Activated CD8-positive, alpha-beta memory T cell treated with anti-CD3 and anti-CD28 coated beads, Interleukin-2, amount 50 U/mL, for 24 hours (primary cell): ENCODE measurements around the gene GNAO1.

Experiments used
- DNase-seq: peaks from one replicate; pipeline ENCODE4 v3.0.0-alpha.2; 2020; ENCODE audit errors: extremely low read depth

The GNAO1 gene

DNA sequence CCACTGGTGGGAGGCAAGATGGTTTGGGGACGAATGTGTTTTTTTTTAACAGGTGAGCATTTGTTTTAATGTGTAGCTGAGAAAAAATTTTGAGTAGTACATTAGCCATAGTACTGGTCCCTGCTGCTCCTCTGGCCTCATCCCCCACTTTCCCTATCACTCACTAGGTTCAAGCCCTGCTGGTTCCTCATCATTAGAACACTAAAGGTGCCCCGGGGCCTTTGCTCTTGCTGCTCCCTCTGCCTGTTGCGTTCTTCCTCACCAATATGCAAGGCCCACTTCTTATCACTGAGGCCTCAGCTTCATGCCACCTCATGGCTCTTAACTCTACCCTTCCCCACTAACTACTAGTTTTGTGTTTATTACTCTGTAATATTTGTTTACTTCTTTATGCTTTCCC, 74.5 kb downstream of the GNAO1 start:
- DNase-seq: no peak

DNA sequence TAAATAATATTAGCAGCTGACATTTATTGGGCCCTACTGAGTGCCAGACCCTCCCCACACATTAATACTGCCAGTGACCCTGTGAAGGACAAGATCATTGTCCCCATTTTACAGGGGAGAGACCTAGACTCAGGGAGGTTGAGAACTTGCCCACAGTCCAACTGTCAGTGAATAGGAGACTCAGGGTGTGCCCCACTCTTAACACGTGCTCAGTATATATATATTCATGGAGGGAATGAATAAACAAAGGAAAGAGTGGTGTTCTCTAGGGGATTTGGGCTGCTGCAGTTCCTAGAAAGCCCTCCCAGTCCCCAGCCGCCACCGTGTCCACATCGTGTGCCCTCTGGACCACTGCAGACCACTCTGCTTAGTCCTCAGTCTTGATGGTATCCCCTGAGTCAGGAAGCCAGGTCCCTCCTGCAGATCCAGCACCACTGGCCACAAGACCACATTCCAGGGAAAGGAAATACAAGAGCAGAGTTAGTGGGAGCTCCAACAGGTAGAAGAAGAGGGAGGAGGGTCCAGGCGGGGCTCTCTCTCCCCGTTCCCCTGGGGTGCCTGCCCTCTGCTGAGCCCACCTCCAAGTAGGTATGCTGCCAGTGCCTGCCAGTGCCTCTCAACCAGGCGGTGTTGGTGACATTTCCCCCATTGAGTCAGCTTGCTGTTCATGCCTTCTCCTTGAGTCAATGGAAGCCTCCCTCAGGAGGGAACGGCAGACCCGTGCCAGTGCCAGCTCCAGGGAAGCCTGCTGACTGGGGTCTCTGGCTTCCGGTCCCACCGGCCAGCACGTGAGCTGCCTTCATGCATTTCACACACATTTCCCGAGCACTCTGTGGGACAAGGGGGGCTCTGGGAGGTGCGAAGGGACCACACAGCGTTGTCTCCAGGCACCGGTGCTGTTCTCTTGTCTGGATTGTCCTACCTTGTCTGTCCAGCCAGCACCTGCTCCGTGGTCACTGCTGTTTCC, 75.6 kb downstream of the GNAO1 start:
- DNase-seq: no peak

DNA sequence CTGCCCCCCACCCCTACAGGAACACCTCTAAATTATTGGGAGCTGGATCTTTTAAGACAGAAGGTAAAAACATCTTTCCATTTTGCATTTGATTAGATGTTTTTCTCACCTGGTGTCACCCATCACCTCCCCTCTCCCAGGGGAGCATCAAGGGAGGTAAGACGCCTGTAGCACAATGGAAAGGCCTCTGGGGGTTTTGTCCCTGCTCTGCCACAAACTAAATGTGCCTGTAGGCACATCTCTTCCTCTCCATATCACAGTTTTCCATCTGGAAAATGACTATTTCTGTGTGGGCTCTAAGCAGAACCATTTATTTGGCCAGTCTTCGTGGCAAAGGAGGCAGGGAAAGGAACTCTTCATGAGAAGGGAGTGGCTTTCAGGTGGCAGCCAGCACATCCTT, 76.6 kb downstream of the GNAO1 start:
- no peak for DNase-seq

DNA sequence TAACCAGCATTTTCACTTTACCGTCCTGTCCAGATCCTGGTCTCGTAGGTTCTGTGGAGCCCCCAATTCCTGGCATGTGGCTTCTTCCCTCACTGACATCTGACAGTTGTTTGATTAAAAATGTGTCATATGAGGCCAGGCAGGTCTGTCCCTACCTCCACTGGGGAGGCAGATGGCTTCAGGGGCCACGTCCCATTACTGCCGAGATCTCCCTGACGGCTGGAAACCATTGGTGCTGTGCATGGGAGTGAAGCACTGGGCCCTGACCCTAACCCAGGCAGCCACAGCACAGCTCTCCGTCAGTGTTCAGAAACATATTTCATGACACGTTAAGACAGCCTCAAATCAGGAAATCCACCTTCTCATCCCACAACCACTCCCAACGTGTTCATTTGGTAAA, 77.5 kb downstream of the GNAO1 start:
- no peak for DNase-seq

DNA sequence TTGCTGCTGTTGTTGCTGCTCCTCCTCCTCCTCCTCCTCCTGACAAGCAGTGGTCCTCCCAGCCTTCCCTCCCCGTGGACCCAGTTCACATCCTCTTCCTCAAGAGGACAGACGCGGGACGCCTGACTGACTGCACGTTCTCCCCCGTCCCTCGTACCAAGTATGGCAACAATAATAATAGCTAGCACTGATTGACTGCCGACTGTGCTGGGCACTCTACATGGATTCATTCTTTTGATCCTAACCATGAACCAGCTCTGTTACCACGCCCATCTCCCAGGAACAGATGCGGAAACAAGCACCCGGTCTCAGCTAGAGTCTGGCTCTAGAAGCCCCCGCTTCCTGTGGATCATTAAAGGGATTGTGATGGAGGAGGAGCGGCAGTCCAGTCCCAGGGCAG, 78.0 kb downstream of the GNAO1 start:
- no peak for DNase-seq

DNA sequence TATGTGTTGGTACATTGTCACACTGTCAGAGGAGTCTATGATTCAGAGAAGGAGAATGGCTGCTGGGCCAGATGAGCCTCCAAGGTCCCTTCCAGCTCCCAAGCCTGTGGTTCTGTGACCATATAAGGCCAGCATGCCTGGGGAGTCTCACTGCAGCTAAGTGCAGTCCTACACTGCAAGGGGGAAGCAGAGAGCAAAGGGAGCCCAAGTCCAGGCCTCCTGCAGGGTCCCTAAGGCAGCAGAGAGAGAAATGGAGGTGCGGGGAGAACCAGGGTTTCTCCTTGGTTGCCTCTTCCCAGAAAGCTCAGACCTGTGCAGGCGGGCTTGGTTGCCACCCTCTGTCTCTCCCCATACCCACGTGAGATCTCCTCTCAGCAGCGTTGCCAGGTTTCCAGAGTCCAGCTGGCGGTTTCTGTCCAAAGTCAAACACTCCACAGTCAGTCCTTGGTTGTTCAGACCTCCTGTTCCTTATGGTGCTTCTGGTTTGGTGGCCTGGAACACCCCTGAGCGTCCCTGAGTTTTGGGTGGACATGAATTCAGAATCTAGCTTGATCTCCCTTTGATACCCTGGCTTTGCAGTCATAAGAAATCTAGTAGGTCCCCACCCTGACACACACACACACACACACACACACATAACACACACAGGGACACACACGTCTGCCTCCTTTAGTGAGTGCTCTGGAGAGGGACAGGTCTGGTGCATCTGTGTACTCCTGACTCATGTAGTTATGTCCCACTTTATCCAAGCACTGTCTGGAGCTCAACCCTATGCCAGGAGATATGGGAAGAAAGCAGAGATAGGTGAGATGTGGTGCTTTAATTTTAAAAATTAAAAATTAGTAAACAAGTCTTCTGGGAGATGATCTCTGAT, 78.8 kb downstream of the GNAO1 start:
- DNase-seq: no peak

DNA sequence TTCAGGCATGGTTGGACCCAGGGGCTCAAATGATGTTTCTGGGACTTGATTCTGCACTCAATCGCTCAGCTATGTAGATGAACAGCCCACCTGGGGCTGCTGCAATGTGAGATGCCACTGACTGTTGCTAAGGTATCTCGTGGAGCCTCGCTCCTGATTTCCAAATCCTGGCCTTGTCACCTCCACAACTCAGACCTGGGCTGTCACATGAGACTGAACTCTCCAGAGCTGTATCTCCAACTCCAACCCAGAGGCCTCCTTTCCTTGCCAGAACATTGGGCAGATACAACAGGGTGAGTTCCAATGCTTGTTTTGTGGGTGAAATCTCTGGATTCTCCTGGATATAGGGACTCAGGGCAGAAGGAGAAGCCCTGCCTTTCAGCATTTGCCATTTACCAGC, 79.5 kb downstream of the GNAO1 start:
- DNase-seq: no peak

DNA sequence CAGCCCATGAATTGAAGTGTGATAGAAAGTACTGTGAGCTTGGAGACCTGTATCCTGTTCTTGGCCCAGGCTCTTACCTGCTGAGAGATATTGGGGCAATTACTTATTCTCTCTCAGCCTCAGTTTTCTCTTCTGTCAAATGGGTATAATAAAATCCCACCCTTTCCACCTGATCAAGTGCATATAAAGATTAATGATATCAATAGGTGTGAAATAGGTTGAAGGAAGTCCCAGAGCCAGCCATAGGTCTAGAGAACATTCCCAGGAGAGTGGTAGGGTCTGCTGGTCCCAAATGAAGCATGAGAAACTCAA, 81.2 kb downstream of the GNAO1 start:
- no peak for DNase-seq

DNA sequence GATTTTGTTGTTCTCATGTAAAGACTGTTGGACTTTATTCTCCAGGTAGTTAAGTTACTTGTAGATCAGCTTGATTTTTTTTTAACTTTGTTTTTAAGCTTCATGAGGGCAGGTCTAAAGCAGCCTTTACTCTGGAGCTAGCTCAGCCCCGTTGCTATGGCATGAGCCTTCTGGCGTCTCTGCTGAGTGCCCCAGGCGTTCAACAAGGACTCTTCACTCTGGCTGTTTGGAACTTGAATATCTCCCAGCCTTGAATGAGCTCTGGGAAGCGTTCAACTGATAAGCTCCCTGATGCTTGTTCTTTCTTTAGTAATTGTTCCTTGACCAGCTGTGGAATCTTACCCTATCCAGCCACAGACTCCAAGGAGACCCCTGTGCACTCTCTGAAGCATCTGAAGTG, 82.3 kb downstream of the GNAO1 start:
- DNase-seq: no peak

DNA sequence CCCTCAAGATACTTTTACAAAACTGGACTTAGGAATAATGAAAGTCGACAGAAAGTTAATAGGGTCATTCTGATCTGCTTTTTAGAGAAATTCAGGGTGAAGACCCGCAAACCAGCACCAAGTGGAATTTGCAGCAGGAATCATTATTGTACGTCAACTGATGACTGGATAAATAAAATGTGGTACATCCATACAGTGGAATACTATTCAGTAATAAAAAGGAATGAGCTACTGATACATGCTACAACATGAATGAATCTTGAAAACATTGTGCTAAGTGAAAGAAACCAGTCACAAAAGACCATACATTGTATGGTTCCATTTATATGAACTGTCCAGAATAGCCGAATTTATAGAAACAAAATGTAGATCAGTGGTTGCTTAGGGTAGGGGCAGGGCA, 83.1 kb downstream of the GNAO1 start:
- DNase-seq: no peak

DNA sequence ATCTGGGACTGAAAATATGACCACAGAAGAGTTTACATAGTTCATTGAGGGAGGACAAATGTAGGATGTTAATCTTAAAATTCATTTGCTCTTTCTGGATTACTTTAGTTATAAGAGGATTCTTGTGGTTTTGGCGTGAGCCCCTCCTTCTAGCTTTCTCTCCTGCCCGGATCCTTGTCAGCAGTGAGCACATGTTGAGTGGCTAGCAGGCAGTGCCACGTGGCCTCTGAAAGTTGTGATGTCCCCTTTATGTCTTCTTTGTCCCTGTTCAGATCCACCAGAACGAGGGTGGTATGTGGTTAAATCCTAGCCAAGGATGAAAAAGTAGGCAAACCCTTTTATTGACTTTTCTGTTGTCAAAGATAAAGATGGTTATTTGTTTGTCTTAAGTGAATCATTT, 83.8 kb downstream of the GNAO1 start:
- DNase-seq: no peak

DNA sequence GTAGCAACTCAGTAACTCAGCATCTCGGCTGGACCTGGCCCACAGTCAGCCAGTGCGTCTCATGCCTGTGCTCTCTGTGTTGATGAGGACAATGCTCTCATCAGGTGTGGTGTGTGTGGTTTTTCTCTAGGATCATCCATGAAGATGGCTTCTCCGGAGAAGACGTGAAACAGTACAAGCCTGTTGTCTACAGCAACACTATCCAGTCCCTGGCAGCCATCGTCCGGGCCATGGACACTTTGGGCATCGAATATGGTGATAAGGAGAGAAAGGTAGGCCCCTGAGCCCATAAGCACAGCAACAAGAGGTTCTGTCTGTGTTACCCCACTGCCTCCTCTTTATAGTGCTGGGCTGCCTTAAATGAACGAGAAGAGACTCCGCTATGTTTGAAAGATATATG, 84.5 kb downstream of the GNAO1 start:
- DNase-seq: no peak

DNA sequence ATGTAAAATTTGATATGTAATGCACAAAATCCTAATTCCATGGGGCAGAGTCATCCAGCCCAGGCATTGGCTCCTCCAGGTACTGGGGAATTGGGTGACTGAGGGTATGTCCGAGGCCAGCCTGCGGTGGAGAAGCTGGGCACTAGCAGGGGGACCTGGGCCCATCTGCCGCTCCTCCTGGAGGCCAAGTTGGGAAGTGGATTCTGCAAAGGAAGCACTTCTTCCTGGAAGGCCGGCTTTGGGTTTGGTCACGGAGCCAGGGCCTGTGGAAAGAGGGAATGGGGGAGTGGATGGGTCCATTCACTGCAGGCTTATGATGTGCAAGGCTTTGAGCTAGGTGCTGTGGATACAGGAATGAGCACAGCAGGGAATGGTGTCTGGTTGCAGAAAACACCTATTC, 85.8 kb downstream of the GNAO1 start:
- no peak for DNase-seq

DNA sequence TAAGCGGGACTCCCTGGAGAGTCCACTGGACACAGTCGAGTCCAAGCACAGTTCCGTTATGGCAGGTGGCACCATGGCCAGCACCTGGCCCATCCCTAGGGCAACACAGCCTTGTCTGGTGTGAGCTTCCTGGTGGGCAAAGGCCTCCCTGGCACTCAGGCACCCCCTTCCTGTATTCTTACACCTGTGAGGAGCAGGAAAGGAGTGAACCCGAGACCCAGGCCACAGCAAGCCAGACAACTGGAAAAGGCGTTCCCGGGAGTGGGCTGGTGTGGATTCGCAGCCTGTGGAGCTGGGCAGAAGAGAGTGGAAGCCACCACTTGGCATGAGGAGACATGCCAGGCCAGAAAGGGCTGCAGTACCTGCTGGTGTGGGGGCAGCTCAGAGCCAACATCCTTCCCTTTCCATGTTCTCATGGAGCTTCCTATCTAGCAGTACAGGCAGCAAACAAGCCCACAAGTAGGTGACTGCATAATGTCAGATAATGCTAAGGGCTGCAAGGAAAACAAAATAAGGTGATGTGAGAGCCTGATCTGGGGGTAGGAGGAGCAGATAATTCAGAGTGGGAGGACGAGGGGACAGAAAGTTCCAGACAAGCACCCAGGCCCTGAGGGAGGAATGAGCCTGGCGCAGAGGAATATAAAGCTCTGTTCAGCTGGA, 87.0 kb downstream of the GNAO1 start:
- DNase-seq: no peak

DNA sequence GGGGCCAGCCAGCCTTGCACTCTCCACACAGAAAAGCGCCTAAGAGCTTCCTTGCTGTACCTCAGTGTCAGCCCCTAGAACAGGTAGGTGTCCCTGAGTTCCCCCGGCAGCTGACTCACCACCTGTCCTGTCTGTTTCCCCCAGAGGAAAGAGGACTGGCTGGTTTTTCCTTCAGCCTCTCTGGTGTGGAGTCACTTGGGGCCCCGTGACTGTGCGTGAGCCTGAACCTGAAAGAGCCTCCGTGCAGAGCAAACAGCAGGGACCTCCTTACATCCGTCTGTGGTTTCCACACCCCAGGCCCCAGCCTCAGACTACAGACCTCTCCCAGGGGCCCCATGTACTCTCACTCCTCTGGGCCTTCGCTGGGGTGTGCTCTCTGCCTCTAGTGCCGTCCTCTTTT, 87.8 kb downstream of the GNAO1 start:
- peak; percentile 34 for DNase-seq

DNA sequence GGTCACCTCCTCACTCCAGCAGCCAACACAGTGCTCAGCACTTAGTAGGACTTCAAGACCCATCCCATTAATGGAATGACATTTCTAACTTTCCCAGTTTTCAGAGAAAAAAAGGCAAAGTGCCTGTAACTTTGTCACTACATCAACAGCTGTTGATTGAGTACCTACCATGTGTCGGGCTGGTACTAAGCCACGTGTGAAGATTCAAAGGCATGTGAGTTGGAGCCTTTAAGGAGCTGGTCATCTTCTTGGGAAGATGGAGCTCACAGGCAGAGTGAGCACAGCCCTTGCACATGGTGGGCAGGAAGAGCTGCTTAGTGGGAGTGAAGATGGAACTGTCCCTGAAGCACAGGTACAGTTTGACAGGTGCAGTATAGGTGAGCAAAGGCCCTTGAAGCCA, 88.6 kb downstream of the GNAO1 start:
- no peak for DNase-seq

DNA sequence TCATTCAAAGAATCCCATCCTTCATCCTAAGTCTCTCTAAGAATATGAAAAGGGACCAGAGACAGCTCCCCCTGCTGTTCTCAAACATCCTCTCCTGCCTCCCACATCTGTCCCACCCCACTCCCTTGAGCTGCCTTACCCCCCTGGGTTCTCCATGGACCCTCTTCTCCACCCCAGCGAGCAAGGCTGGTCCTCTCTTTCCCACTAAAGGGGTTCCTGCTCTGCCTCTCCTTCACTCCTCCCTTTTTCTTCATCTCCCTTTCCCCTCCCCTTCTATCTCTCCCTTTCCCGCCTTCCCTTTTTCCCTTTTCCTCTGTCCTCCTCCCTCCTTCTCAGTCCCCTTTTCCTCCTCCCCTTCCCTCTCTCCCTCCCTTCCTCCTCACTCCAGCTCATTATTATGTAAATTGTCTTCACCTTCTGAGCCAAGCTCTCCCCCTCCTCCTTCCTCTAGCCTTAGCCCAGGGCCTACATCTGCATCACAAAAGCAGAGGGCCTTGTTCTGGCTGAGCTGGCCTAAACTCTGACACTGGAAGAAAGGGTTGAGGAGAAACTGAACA, 90.0 kb downstream of the GNAO1 start:
- DNase-seq: no peak

DNA sequence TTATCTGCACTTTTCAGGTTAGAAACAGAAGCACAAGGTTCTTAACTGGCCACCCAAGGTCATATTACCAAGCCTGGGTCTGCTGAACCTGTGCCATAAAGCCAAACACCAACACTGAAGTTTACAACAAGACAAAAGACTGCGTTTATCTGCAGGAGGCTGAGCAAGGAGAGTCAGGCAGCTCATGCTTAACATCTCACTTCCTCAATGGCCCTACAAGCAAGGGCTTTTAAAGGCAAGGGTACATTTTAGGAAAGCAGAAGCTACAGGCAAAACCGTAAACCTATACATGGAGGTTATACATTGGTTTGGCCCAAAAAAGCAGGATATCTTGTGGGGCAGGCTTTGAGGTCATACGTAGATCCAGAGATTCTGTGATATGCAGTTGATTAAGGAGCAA, 91.2 kb downstream of the GNAO1 start:
- DNase-seq: no peak

DNA sequence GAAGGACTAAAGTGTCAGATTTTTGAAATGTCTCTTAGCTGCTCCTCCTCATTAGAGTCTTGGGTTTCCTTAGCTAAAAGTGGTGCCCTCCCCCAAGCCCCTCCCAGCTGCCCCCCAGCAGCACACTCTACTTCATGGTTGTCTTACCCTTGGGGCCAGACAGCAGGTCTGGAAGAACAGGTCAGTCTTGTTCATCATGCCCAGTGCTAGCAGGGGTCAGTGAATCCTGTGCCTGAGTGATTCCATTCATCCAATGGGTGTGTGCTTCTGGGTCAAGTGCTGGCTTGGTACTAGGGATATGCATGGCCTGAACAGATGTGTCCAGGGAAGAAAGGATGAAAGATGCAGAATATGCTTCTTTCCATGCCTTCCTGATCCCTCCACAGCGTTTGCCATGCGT, 93.2 kb downstream of the GNAO1 start:
- DNase-seq: no peak

DNA sequence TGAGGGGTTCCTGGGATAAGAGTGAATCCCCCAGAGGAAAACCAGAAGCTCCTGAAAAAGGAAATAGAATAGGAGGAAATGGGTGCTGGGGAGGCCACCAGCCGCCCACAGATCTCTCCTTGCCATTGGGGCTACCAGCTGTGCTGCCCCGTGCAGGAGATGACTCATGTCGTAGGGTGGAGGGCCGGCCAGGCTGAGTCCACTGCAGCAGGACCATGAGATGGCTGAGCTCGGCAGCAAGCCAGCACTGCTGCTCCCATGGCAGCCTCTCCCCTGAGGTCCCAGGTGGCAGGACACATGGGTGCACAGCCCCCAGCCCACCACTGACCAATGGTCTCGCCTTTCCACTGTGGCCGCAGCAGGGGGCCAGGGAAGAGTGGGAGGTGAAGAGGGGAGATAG, 95.5 kb downstream of the GNAO1 start:
- DNase-seq: no peak

DNA sequence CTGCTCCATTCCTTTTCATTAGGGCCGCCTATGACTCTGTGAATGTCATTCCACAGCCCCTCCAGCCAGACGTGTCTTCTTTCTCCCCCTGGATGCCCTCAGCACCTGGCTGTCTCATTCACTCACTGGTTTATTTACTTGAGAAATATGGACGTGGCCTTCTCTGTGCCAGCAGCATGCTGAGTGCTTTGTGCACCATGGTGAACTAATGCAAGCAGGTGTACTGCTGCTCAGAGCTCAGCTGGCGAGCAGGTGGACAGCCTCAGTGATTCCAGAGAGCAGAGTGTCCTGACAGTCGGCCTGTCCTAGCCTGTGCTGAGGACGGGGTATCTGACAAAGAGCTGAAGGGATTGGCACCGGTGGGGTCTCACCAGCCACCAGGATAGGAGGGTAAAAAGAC, 96.7 kb downstream of the GNAO1 start:
- no peak for DNase-seq

DNA sequence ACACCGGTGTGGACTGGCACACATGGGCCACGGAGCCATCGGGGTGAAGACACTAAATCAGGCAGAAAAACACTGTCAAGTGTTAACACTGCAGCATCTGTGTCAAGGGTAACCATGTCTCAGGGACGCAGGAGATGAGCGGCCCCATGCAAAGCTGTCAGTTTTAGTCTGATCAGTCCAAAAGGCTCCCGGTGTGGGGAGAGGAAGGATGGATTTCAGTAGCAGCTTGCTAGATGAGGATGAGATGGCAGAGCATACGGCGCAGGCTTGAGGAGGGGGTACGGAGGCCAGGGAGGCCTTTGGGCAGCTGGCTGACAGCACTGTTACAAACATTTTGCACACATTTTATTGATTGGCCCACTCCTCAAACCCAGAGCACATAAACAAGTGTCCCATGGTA, 98.1 kb downstream of the GNAO1 start:
- DNase-seq: no peak
